Astrocyte (in vitro differentiated cells and primary cell): Measurements from ENCODE around the gene MOB1B. TPM values are rescaled to one million over a fixed set of nuclear protein-coding genes. Genes with fewer than 3 reads are reported as not detected.
A peak's percentile ranks its signal among the peaks of the same experiment; 100 is the strongest.

Experiments used
- DNase-seq: peaks from one replicate; pipeline ENCODE4 v3.0.0-alpha.2; 2010; ENCODE audit warnings: low read depth
- FAIRE-seq: peaks from 2 replicates; lab custom pipeline; 2011; peaks lifted over from hg19 to GRCh38; lab: Jason Lieb, UNC
- H2AFZ ChIP-seq: 2 replicates; pipeline ENCODE4 v1.6.0; 2012; ENCODE audit warnings: low read depth, low read length, inconsistent platforms
- H3K27ac ChIP-seq: 2 replicates; pipeline ENCODE4 v1.5.1; 2011; ENCODE audit warnings: low read depth, low read length, inconsistent platforms
- H3K27me3 ChIP-seq: 2 replicates; pipeline ENCODE4 v1.6.0; 2011; ENCODE audit warnings: low read length, inconsistent platforms; ENCODE audit not compliant: insufficient read depth
- H3K36me3 ChIP-seq: 2 replicates; pipeline ENCODE4 v1.5.1; 2011; ENCODE audit warnings: low read length, inconsistent platforms; ENCODE audit not compliant: insufficient read depth
- H3K4me1 ChIP-seq: 2 replicates; pipeline ENCODE4 v1.5.1; 2011; ENCODE audit warnings: low read length, inconsistent platforms; ENCODE audit not compliant: insufficient read depth
- H3K4me2 ChIP-seq: 2 replicates; pipeline ENCODE4 v1.6.0; 2012; ENCODE audit warnings: low read length, inconsistent platforms
- H3K4me3 ChIP-seq: 2 replicates; pipeline ENCODE4 v1.5.1; 2011; ENCODE audit warnings: low read depth, mild to moderate bottlenecking, low read length, inconsistent platforms; ENCODE audit not compliant: insufficient read depth
- H3K79me2 ChIP-seq: 2 replicates; pipeline ENCODE4 v1.6.0; 2012; ENCODE audit warnings: mild to moderate bottlenecking, low read length, inconsistent platforms; ENCODE audit not compliant: insufficient read depth
- H3K9ac ChIP-seq: 2 replicates; pipeline ENCODE4 v1.6.0; 2012; ENCODE audit warnings: mild to moderate bottlenecking, low read length, inconsistent platforms
- H3K9me3 ChIP-seq: 2 replicates; pipeline ENCODE4 v1.5.1; 2012; ENCODE audit warnings: low read depth, mild to moderate bottlenecking, low read length, inconsistent platforms; ENCODE audit not compliant: insufficient read depth
- H4K20me1 ChIP-seq: 2 replicates; pipeline ENCODE4 v1.6.0; 2012; ENCODE audit warnings: low read length, inconsistent platforms; ENCODE audit not compliant: insufficient read depth
- H3K27ac Mint-ChIP-seq: one replicate; pipeline ENCODE4 v1.8.0; 2021; ENCODE audit warnings: mild to moderate bottlenecking, mixed read lengths; ENCODE audit not compliant: unreplicated experiment
- H3K27me3 Mint-ChIP-seq: one replicate; pipeline ENCODE4 v1.8.0; 2021; ENCODE audit warnings: low read depth, mixed read lengths; ENCODE audit not compliant: unreplicated experiment
- H3K36me3 Mint-ChIP-seq: one replicate; pipeline ENCODE4 v1.8.0; 2021; ENCODE audit warnings: low read depth, mixed read lengths; ENCODE audit not compliant: unreplicated experiment
- H3K4me1 Mint-ChIP-seq: one replicate; pipeline ENCODE4 v1.8.0; 2021; ENCODE audit warnings: low read depth, mixed read lengths; ENCODE audit not compliant: unreplicated experiment
- H3K4me3 Mint-ChIP-seq: one replicate; pipeline ENCODE4 v1.8.0; 2021; ENCODE audit warnings: mild to moderate bottlenecking, moderate library complexity, mixed read lengths; ENCODE audit not compliant: unreplicated experiment
- H3K9me3 Mint-ChIP-seq: one replicate; pipeline ENCODE4 v1.8.0; 2021; ENCODE audit warnings: mild to moderate bottlenecking, mixed read lengths; ENCODE audit not compliant: unreplicated experiment
- EZH2 ChIP-seq: IDR thresholded peaks from 2 replicates; pipeline ENCODE4 v1.6.1; 2012; ENCODE audit warnings: mild to moderate bottlenecking, low read length, inconsistent platforms; ENCODE audit not compliant: insufficient read depth
- total RNA-seq: library from RNA; stranded (reverse); gene quantifications from 2 replicates; pipeline ENCODE4 v1.2.1, GENCODE V29; 2021
- TF ChIP-seq, protein P1 (sequence below): IDR thresholded peaks from 2 replicates; pipeline ENCODE4 v1.5.1; 2011; ENCODE audit warnings: low read depth, mild to moderate bottlenecking, inconsistent platforms, low read length, moderate library complexity; ENCODE audit not compliant: insufficient read depth

MOB1B gene
- total RNA-seq, 1 donor from 2014 or later, result 40.6 TPM

DNA sequence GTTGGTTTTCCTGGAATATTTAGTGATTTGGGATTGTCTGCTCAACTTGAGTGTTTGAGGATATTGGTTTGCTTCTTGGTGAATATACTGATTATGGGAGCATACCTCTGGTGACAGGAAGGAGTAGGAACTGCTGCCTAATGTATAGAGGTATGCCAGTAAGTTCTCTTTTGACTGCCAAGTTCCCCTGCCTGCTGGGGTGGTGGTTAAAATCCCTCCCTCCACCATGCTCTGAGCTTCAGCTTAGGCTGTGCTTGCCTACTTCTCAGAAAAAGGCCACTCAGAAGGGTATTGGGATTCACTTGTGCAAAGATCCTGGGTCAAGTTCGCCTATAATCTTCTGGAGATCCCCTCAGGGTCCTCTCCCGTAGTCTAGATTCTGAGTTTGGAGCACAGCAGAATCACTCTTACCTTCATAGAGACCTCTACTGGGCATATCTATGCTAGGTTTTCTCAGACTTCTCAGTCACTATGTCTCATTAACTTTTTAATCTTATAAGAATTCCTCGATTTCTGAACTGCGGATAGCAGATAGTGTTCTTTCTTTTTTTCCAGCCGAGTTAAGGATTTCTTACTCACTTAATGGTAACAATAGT, 46.6 kb downstream of the MOB1B start:
- no peak overlapping the region for H3K9ac ChIP-seq
- no peaks in the 10 kb centered on the region for H3K27me3 ChIP-seq
- Mint-ChIP-seq H3K36me3 (peaks cover 3% of the 10 kb centered on the region), H3K9me3 (no peaks in the 10 kb centered on the region), H3K4me1 (peaks cover 23% of the 10 kb centered on the region), H3K27ac (no peak overlapping the region), H3K27me3 (no peaks in the 10 kb centered on the region), H3K4me3 (no peak overlapping the region)
- no peak overlapping the region for H2AFZ ChIP-seq
- no peak overlapping the region for H3K4me3 ChIP-seq
- H3K4me2 ChIP-seq, result no peak overlapping the region
- H4K20me1 ChIP-seq, result peaks cover 28% of the 10 kb centered on the region
- DNase-seq, result no peak
- H3K4me1 ChIP-seq, result no peaks in the 10 kb centered on the region
- no peak for FAIRE-seq
- H3K9me3 ChIP-seq, result no peaks in the 10 kb centered on the region
- TF ChIP-seq, protein P1, sequence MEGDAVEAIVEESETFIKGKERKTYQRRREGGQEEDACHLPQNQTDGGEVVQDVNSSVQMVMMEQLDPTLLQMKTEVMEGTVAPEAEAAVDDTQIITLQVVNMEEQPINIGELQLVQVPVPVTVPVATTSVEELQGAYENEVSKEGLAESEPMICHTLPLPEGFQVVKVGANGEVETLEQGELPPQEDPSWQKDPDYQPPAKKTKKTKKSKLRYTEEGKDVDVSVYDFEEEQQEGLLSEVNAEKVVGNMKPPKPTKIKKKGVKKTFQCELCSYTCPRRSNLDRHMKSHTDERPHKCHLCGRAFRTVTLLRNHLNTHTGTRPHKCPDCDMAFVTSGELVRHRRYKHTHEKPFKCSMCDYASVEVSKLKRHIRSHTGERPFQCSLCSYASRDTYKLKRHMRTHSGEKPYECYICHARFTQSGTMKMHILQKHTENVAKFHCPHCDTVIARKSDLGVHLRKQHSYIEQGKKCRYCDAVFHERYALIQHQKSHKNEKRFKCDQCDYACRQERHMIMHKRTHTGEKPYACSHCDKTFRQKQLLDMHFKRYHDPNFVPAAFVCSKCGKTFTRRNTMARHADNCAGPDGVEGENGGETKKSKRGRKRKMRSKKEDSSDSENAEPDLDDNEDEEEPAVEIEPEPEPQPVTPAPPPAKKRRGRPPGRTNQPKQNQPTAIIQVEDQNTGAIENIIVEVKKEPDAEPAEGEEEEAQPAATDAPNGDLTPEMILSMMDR, result no peak
- TF ChIP-seq EZH2, result no peak
- H3K27ac ChIP-seq, result no peak overlapping the region
- peaks cover 82% of the 10 kb centered on the region for H3K79me2 ChIP-seq
- no peaks in the 10 kb centered on the region for H3K36me3 ChIP-seq

DNA sequence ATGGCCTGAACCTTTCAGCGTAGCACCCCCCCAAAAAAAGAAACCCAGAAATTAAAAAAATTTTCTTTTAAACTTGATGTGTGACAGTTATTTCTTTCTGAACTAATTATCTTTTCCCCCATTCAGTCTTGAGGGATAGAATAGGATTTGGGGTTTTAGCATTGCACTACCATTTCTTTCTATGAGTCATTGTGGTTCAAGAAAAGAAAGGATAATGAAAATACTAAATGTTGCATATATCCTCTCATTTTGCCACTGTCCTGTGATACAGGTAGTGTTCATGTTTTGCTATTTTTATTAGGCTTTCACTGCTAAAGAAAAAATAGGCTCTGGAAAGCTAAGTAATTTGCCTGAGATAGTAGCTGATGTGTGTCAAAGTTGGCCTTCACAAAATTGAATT, 51.9 kb downstream of the MOB1B start:
- H3K27ac Mint-ChIP-seq, result no peak overlapping the region
- FAIRE-seq, result no peak

More for the DNA sequence above, 51.9 kb downstream of the MOB1B start:
- Histone ChIP-seq H3K27me3 (no peaks in the 10 kb centered on the region), H3K4me2 (no peak overlapping the region), H4K20me1 (peaks cover 15% of the 10 kb centered on the region), H3K4me3 (no peak overlapping the region), H3K4me1 (peaks cover 11% of the 10 kb centered on the region), H3K27ac (no peak overlapping the region), H3K9me3 (no peaks in the 10 kb centered on the region), H2AFZ (no peak overlapping the region), H3K9ac (no peak overlapping the region), H3K79me2 (peaks cover 72% of the 10 kb centered on the region), H3K36me3 (no peaks in the 10 kb centered on the region)
- Mint-ChIP-seq H3K36me3 (peaks cover 3% of the 10 kb centered on the region), H3K27me3 (no peaks in the 10 kb centered on the region), H3K4me1 (peaks cover 8% of the 10 kb centered on the region), H3K4me3 (no peak overlapping the region), H3K9me3 (no peaks in the 10 kb centered on the region)
- TF ChIP-seq, protein P1, result no peak
- TF ChIP-seq EZH2, result no peak
- peak; percentile 36 for DNase-seq
